Measurements from ENCODE around the gene ZBP1. TPM values are rescaled to one million over a fixed set of nuclear protein-coding genes. Genes with fewer than 3 reads are reported as not detected.

ZBP1 gene
- total and polyA plus RNA-seq, 2 experiments from 2014 or later: not detected

DNA sequence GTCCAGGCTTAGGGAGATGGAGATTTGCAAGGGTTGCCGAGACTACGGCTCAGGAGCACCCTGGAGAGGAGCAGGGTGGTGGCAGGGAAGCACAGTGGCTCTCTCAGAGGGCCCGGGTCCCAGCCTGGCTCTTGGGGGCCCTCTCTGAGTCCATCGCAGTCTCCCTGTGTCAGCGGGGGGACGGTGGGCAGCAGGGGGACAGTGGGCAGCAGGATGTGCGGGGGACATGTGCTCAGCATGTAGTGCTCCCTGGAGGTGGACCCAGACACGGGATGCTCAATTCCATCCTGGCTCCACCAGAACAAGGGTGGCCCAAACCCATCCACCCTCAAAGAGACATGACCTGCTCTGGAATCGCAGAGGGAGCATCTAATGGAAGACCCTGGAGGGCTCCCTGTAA, 43.0 kb upstream of the ZBP1 start:
- no peak for DNase-seq (ENCODE audit: low read depth in 1 of 2, low spot score in 1 of 2)
- no peaks in the 10 kb centered on the region for H3K9me3 ChIP-seq (ENCODE audit: low read depth)
- TF ChIP-seq, protein P1, sequence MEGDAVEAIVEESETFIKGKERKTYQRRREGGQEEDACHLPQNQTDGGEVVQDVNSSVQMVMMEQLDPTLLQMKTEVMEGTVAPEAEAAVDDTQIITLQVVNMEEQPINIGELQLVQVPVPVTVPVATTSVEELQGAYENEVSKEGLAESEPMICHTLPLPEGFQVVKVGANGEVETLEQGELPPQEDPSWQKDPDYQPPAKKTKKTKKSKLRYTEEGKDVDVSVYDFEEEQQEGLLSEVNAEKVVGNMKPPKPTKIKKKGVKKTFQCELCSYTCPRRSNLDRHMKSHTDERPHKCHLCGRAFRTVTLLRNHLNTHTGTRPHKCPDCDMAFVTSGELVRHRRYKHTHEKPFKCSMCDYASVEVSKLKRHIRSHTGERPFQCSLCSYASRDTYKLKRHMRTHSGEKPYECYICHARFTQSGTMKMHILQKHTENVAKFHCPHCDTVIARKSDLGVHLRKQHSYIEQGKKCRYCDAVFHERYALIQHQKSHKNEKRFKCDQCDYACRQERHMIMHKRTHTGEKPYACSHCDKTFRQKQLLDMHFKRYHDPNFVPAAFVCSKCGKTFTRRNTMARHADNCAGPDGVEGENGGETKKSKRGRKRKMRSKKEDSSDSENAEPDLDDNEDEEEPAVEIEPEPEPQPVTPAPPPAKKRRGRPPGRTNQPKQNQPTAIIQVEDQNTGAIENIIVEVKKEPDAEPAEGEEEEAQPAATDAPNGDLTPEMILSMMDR (IDR thresholded peaks at IDR 0.05; ENCODE audit: low read depth, low read length): no peak
- no peaks in the 10 kb centered on the region for H3K27me3 ChIP-seq
- no peak overlapping the region for H3K27ac ChIP-seq
- no peaks in the 10 kb centered on the region for H3K36me3 ChIP-seq
- H3K4me3 ChIP-seq: no peak overlapping the region
- H3K4me1 ChIP-seq (ENCODE audit: low read depth): no peaks in the 10 kb centered on the region

DNA sequence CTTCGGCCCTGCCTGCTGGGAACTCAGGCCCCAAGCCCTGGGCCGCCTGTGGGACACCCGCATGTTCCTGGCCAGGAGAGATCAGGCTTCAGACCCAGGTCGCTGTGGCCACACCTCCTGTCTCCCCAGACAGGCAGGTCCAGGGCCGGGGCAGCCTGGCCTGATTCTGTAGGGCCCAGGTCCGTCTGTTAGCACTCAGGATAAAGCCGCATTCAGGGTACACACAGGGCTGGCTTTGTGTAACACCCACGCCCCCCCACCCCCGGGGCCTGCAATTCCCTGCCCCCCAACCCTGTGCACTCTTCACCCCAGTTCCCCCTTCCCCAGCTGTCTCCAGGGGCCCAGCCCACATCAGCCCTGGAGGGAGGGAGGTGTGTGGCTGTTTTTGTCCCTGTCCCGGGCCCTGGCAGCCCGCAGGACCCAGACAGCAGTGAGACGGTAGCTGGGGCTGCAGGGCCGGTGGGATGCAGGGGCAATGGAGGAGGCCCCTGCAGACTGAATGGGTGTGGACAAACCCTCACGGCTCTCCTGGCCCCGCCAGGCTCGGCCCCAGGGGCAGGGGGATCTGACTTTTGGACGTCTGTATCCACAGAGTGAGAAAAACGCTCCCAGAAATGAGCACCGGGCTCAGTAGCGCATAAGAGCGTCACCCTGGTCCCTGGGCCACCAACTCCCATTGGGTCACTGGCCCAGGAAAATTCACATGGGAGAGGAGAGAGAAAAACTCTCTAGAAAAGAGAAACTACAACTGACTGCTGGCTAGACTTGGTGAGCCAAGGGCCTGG, 42.4 kb upstream of the ZBP1 start:
- no peaks in the 10 kb centered on the region for H3K27me3 ChIP-seq
- H3K9me3 ChIP-seq (ENCODE audit: low read depth): no peaks in the 10 kb centered on the region
- no peak for DNase-seq (ENCODE audit: low read depth in 1 of 2, low spot score in 1 of 2)
- TF ChIP-seq, protein P1 (IDR thresholded peaks at IDR 0.05; ENCODE audit: low read depth, low read length): no peak
- no peaks in the 10 kb centered on the region for H3K36me3 ChIP-seq
- no peak overlapping the region for H3K4me3 ChIP-seq
- H3K27ac ChIP-seq: no peak overlapping the region
- H3K4me1 ChIP-seq (ENCODE audit: low read depth): no peaks in the 10 kb centered on the region

DNA sequence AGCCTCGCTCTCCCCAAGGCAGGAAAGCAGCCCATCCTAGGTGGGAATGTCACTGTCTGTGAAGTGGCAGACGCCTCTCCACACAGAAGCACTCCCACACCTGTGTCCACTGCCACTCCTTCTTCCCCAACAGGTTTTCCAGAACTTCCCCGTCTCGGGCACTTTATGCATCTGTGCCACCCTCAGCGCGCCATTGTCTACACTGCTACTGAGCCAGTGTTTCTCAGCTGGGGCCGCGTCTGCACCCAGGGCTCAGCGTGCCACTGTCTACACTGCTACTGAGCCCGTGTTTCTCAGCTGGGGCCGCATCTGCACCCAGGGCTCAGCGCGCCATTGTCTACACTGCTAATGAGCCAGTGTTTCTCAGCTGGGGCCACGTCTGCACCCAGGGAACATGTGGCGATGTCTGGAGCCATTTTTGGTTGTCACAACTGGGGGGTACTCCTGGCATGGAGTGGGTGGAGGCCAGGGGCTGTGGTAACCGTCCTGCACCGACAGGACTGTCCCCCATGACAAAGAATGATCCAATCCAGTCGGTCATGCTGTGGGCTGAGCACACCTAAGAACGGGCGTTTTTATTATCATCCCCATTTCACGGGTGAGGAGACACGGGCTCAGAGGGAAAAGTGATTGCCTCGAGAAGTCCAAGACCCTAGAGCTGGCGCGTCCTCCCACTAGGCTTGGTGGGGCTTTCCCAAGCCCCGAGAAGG, 41.7 kb upstream of the ZBP1 start:
- Histone ChIP-seq H3K4me3 (no peak overlapping the region), H3K27ac (no peak overlapping the region), H3K4me1 (ENCODE audit: low read depth) (no peaks in the 10 kb centered on the region), H3K27me3 (no peaks in the 10 kb centered on the region), H3K9me3 (ENCODE audit: low read depth) (no peaks in the 10 kb centered on the region), H3K36me3 (no peaks in the 10 kb centered on the region)
- TF ChIP-seq, protein P1 (IDR thresholded peaks at IDR 0.05; ENCODE audit: low read depth, low read length): no peak
- no peak for DNase-seq (ENCODE audit: low read depth in 1 of 2, low spot score in 1 of 2)

DNA sequence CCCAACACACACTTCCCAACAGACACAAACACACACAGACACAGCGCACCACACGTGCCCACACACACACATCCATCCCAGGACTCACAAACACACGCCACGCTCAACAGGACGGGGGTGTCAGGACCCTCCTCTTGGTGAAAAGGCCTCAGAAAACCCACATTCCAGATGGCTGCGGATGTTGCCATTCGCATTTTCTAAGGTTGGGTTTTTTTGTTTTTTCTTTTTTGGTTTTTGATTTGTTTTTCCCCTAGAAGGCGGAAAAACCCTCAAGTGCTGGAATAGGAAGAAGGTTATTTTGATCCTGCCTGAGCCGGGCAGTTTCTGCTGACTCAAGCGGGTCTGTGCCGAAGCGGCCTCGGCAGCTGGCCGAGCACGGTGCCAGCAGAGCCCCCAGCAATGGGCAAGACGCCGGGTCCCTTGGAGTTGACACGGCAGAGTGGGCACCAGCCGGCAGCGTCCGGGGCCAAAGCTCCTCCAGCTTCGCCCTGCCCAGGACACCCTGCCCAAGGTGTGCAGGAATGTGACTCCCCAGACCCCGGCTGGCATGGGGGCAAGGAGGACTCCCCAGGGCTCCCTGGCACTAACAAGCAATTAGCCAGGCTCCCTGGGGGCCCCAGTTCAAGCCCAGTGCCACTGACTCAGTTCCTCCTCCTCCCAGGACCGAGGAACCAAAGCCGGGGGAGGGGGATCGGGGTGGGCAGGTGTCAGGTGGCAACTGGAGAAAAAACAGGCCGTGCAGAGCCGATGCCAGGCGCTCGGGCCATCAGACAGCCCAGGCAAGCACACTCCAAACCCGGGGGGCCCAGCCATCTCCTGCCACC, 40.9 kb upstream of the ZBP1 start:
- H3K27ac ChIP-seq: no peak overlapping the region

More for the DNA sequence above, 40.9 kb upstream of the ZBP1 start:
- no peak overlapping the region for H3K4me3 ChIP-seq
- H3K27me3 ChIP-seq: no peaks in the 10 kb centered on the region
- no peaks in the 10 kb centered on the region for H3K4me1 ChIP-seq (ENCODE audit: low read depth)
- DNase-seq (ENCODE audit: low read depth in 1 of 2, low spot score in 1 of 2): no peak
- no peaks in the 10 kb centered on the region for H3K36me3 ChIP-seq
- TF ChIP-seq, protein P1 (IDR thresholded peaks at IDR 0.05; ENCODE audit: low read depth, low read length): no peak
- no peaks in the 10 kb centered on the region for H3K9me3 ChIP-seq (ENCODE audit: low read depth)

Data from cardiac muscle cell (in vitro differentiated cells and primary cell).